ENCODE measurements around the gene APOE.
"Not testable (repeated sequence)": the region's sequence is repeated elsewhere in the genome, so short reads cannot be mapped to it uniquely, and the experiment has no call there.

APOE gene

DNA sequence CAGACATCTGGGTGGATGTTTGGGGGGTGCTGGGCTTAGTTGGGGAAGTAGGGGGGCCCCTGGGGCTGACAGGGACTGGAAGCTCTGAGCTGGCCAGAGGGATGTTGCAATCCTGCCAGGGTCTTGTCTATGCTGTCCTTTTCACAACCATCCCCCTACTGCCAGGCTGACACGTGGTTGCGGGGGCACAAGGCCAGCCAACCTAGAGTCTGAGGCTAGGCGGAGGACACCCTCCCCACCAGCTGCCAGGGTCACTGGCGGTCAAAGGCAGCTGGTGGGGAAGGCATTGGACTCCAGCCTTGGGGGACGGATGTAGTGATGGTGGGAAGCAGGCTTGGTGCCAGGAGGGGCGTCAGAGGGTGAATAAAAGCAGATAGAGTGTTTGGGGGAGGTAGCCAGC, 7.3 kb downstream of the APOE start:
- DNase-seq: no peak

GRCh38 chr19:44913512-44914432, 8.2 kb downstream of the APOE start:
- not testable (repeated sequence) for DNase-seq

GRCh38 chr19:44914433-44915206, 9.0 kb downstream of the APOE start, which contains the start of gene APOC1:
Gene APOC1, plus strand, starts transcription at chr19:44914608. Its CDS starts 284 bp downstream, at chr19:44914892.
- peak; percentile 73 for DNase-seq

DNA sequence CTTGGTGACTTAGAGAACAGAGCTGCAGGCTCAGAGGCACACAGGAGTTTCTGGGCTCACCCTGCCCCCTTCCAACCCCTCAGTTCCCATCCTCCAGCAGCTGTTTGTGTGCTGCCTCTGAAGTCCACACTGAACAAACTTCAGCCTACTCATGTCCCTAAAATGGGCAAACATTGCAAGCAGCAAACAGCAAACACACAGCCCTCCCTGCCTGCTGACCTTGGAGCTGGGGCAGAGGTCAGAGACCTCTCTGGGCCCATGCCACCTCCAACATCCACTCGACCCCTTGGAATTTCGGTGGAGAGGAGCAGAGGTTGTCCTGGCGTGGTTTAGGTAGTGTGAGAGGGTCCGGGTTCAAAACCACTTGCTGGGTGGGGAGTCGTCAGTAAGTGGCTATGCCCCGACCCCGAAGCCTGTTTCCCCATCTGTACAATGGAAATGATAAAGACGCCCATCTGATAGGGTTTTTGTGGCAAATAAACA, 18.7 kb downstream of the APOE start:
- no peak for DNase-seq

DNA sequence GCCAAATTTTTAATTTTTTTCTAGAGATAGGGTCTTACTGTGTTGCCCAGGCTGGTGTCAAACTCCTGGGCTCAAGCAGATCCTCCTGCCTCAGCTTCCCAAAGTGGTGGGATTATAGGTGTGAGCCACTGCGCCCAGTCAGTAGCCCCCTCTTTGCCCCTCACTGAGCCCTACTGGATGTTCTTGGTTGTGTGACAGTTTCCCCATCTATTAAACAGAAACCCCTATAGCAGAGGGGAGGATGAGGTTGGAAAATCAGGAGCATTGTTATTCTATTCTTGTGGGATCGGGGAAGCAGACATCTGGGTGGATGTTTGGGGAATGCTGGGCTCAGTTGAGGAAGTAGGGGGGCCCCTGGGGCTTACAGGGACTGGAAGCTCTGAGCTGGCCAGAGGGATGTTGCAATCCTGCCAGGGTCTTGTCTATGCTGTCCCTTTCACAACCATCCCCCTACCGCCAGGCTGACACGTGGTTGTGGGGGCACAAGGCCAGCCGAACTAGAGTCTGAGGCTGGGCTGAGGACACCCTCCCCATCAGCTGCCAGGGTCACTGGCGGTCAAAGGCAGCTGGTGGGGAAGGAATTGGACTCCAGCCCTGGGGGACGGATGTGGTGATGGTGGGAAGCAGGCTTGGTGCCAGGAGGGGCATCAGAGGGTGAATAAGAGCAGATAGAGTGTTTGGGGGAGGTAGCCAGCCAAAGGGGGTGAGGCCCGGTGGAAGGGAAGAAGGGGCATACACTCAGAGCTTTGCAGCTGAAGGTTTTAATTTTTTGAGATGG, 19.7 kb downstream of the APOE start:
- DNase-seq: no peak

- not testable (repeated sequence) for DNase-seq
These were observed 20.9 kb downstream of the APOE start for GRCh38 chr19:44926245-44927077.

DNA sequence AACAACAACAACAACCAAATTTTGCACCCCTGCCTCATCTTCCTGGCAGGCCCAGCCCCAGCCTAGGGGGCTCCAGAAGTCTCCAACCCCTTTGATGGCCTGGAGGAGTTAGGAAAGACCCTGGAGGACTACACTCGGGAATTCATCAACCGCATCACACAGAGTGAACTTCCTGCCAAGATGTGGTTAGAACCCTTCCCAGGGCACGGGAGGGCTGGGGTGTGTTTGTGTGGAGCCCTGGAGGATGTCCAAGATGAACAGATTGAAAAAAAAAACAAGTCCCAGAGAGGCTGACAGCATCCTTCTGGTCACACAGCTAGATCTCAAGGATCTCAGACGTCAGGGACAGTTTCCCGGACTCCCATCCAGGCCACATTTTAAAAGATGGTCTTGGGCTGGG, 22.1 kb downstream of the APOE start:
- DNase-seq: no peak

DNA sequence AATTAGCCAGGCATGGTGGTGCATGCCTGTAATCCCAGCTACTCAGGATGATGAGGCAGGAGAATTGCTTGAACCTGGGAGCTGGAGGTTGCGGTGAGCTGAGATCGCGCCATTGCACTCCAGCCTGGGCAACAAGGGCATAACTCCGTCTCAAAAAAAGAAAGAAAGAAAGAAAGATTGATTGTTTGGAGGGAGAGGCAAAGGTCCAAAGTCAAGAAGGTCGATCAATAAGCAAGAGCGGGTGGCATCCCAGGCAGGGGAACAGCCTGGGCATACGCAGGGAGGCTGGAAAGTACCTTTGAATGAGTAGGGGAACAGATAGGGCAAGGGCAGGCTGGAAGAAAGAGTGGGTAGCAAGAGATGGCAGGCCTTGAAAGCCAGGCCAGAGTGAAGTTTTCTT, 24.5 kb downstream of the APOE start:
- DNase-seq: no peak

- no peak for DNase-seq
These were observed 25.9 kb downstream of the APOE start for GRCh38 chr19:44931541-44931940.

- no peak for DNase-seq
These were observed 34.1 kb downstream of the APOE start for GRCh38 chr19:44939668-44940067.

DNA sequence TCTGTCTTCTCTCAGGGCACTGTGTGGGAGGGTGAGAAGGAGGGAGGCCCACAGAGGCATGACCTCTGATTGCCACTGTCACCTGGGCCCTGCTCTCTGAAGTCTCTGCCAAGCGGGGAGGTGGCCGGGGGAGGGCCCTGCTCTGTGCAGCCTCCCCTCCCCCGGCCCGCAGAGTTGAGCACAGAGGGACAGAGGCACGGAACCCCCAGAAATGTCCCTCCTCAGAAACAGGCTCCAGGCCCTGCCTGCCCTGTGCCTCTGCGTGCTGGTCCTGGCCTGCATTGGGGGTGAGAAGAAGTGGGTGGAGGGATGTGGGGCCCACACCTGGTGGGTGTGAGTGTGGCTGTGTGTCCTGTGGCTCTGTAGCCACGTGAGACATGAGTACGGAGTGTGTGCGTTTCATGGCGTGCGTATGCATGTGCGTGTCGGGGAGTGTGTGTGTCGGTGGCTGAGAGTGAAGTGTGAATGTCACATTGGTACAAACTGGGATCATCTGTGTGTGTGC, 36.5 kb downstream of the APOE start, which contains the start of gene APOC4:
TSS of gene APOC4 (plus strand) at position 171 of the 505 bp plus-strand sequence. CDS start at position 212, 41 bp downstream.
- DNase-seq: no peak

DNA sequence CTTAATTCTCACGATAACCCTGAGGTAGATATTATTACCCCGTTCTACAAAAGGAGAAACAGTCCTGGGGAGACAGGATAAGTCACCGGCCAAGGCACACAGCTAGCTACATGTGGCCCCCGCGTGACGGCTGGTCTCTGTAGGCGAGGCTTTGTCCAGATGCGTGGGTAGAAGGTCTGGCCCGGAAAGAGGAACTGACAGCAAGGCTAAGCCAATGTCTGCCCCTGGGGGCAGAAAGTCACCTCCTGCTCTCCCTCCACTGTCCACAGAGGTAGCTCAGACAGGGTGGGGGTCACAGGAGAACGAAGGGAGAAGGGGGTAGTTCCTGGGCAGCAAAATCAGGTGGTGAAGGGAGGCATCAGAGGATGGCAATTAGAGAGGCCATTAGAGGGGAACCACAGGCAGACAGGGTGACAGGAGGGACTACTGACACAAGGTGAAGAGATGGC, 38.2 kb downstream of the APOE start:
- no peak for DNase-seq

- no peak for DNase-seq
These were observed 41.5 kb downstream of the APOE start for GRCh38 chr19:44947041-44947581.

DNA sequence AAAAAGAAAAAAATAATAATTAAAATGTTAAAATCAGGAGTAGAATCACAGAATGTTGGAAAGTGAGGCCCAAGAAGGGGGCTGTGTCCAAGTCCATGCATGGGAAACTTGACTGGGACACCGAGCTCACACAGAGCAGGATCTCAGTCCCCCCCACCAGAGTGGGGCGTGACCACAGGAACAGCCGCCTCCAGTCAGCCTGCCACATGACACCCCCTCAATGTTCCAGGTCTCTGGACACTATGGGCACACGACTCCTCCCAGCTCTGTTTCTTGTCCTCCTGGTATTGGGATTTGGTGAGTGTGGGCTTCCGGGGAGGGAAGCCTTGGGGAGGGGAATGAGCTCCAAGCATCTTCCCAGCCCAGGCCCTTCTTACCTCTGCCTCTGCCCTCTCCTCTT, 42.6 kb downstream of the APOE start:
- DNase-seq: no peak

DNA sequence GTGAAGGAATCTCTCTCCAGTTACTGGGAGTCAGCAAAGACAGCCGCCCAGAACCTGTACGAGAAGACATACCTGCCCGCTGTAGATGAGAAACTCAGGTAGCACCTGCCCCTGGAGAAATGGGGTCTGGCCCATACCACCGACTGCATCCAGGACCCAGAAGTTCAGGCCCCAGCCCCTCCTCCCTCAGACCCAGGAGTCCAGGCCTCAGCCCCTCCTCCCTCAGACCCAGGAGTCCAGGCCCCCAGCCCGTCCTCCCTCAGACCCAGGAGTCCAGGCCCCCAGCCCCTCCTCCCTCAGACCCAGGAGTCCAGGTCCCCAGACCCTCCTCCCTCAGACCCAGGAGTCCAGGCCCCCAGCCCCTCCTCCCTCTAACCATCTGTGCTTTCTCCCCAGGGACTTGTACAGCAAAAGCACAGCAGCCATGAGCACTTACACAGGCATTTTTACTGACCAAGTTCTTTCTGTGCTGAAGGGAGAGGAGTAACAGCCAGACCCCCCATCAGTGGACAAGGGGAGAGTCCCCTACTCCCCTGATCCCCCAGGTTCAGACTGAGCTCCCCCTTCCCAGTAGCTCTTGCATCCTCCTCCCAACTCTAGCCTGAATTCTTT, 43.3 kb downstream of the APOE start:
- DNase-seq: no peak

- DNase-seq: no peak
These were observed 44.0 kb downstream of the APOE start for GRCh38 chr19:44949550-44949949.

DNA sequence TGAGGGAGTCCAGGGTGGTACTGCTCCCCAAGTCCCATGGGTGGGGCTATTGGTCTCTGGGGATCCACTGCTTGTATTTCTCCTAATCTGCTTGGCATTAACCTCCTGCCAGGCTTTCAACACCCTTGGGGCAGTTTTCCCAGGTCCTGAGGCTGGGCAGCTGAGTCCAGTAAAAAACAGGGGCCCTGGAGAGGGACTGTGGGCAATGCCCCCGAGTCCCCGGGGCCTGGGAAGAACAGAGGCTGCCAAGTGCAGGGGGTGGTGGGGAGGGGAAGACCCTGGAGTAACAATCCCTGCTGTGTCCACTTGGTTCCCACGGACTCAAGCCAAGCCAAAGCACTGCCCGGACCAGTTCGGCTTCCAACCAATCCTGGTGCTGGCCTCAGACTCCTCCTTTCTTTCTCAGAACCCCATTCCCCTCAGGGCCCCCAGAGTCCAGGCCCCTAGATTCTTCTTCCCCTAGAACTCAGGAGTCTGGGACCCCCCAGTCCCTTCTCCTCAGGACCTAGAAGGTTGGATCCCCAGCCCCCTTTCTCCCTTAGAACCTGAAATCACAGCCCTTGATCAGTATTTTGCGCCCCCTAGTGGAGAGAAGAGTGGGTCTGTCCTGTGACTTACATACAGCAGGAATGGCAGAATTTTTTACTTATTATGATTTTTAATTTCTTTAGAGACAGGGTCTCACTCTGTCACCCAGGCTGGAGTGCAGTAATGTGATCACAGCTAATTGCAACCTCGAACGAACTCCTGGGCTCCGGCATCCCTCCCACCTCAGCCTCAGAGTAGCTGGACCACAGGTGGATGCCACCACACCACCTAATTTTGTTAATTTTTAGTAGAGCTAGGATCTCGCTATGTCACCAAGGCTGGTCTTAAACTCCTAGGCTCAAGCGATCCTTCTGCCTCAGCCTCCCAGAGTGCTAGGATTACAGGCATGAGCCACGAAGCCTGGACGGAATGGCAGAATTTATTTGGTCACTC, 45.9 kb downstream of the APOE start:
- peak; percentile 19 for DNase-seq

GRCh38 chr19:44954278-44954648, 48.7 kb downstream of the APOE start:
- DNase-seq: no peak

Data from NCI-H1092 (cell line).